NCI-H2196 treated with DMSO at 0.1 percent for 48 hours (cell line): ENCODE data around the gene POLN.
"Not testable (repeated sequence)": the region's sequence is repeated elsewhere in the genome, so short reads cannot be mapped to it uniquely, and the experiment has no call there.

ENCODE experiments used
- DNase-seq: peaks from one replicate; lab custom pipeline; 2025; ENCODE audit not compliant: unreplicated experiment; lab: John Stamatoyannopoulos, UW

Gene POLN

GRCh38 chr4:2275546-2276251 lies 33.8 kb upstream of the POLN start:
- no peak for DNase-seq

DNA sequence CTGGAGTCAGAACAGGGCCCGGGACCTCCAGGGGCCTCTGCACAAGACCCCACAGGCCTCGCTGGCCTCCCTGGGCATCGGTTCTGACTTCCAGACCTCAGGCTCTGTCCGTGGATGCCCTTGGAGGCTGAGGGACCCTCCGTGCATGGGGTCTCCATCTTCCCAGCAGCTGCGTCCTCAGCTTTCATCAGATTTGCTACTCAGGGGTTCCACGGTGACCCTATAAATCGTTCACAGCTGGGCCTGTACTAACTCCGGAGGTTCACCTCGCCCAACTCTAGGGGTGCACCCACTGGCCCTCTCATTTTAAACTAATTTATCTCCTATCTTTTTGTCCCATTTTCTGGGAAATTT lies 33.1 kb upstream of the POLN start:
- DNase-seq, result not testable (repeated sequence)

GRCh38 chr4:2274320-2275043 lies 32.6 kb upstream of the POLN start:
- DNase-seq, result no peak

GRCh38 chr4:2273657-2274319 lies 31.9 kb upstream of the POLN start:
- DNase-seq, result no peak

GRCh38 chr4:2273221-2273620 lies 31.3 kb upstream of the POLN start:
- DNase-seq, result no peak

DNA sequence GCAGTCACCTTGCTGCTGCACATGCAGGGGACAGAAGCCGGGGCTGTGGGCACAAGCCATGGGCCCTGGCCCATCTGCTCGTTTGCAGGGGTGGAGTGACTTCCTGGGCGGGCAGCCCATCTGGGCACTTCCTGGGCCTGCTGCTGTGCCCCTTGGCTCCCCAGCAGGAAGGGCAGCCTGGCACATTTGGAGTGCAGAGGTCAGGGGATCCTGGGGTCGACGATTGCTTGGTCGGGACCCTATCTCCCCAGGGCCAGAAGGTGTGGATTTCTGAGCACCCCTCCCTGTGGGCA lies 30.9 kb upstream of the POLN start:
- DNase-seq, result no peak

DNA sequence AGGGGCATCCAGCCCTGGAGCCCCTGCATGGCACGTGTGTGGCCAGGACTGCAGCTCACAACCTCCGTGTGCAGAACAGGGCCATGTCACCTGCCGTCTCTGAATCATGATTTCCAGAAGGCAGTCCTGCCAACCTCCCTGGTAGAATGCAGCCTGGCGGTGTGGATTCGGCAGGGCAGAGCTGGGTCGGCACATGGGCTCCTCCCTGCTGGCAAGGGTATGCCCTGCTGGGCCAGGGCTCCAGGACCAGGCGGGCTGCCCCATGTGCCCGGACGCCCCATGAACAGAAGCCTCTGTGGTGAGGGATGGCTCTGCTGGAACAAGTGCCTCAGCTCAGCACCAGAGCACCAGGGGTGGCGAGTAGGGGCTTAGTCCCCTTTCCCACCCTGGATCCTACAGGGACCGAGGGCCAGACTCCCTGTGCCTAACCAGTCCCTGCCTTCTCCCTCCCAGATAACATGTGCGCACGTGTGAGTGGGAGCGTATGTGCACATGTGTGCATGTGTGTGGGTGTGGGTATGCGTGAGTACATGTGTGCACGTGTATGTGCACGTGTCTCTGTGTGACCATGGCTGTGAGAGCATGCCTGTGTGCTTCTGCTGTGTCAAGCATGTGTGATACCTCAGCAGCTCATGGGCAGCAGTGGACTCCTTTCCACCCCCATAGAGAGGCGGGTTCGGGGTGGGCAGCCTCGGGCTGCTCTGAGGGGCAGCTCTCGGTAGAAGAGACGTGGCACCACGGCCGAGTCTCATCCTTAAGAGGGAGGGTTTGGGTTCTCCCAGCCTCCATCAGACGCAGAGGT lies 30.3 kb upstream of the POLN start:
- DNase-seq, result no peak

DNA sequence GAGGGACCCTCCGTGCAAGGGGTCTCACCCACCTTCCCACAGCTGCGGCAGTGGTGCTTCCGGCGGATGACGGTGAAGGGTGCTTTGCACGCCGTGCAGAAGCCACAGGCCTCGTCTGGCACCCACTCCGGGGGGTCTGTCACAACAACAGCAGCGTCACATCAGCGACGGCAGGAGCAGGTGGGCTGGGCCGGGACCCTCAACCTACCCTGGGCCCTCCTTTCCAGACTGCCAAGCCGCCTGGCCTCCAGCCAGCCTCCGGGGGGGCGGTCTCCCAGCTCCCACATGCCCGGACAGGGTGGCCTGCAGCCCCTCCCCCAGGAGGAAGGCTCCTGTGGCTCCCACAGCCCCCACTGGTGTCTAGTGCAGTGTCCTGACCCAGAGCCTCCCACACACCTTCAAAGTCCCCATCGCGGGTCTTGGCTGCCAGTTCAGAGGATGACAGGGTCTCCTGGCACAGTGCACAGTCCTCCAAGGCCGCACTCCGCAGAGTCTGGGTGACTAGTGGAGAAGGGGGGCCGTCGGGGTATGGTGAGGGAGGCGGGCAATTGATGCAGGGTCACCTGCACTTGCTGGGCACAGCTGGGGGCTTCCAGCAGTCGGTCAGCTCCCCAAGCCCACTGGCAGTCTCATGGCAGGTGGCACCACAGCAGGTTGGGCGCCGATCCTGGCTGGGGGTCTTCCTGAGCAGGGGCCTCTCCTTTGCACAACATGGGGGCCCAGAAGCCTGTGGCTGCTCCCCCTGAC lies 29.5 kb upstream of the POLN start:
- DNase-seq, result no peak

DNA sequence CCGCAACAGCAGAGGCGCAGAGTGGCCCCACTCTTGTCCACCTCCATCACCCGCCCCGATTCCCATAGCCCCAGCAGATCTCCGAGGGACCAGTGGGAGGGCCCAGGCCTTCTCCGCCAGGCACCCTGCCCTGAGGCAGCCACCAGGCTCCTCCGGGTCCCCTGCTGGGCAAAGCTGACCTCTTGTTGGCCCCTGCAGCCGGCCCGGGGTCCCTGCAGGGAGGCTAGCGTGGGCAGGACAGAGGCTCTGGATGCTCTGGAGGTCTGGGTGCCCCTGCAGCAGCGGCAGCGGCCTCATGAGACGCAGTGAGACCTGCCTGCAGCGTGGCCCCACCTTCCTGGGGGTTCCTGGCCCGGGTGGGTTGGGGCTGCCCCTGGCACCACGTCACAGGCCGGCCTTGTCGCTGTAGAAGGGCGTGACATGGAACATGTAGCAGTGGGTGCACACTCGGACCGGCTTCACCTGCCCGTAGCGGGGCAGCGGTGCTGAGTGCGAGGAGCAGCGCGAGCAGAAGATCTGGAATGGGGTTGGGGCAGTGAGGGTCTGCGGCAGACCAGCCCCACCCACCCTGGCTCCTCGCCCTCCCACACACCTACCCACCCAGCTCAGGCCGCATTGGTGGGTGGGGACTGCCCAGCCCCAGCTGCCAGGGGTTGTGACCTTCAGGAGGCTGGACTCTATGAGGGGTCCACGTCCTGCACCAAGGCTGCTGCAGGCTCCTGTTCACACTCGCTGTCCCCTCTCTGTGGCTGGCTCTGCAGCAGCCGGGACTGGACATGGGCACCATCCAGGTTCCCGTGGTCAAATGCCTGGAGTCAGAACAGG lies 28.6 kb upstream of the POLN start:
- no peak for DNase-seq

DNA sequence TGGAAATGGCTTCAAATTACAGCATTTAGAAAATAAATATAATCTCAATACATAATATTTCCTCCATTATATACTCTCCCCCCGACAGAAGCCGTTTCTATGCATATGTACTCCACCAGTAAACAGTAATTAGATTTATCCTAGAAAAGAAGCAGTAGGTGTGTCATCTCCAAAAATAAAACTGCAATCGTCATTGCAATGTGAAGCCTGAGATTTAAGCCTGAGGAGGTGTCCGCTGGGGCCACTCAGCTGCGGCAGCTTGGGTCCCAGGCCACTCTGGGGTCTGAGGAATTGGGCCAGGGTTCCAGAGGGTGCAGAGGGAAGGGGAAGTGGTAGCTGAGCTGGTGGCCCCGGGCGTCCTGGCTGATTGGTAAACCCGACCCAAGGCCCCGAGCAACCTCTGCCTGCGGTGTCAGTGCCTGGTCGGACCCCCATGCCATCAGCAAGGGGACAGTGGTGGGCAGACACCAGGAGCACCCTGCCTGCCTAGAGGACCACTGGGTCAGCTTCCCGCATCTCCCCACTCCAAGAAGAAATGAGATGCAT lies 27.8 kb upstream of the POLN start:
- no peak for DNase-seq

GRCh38 chr4:2269206-2269531 lies 27.2 kb upstream of the POLN start:
- DNase-seq, result no peak

DNA sequence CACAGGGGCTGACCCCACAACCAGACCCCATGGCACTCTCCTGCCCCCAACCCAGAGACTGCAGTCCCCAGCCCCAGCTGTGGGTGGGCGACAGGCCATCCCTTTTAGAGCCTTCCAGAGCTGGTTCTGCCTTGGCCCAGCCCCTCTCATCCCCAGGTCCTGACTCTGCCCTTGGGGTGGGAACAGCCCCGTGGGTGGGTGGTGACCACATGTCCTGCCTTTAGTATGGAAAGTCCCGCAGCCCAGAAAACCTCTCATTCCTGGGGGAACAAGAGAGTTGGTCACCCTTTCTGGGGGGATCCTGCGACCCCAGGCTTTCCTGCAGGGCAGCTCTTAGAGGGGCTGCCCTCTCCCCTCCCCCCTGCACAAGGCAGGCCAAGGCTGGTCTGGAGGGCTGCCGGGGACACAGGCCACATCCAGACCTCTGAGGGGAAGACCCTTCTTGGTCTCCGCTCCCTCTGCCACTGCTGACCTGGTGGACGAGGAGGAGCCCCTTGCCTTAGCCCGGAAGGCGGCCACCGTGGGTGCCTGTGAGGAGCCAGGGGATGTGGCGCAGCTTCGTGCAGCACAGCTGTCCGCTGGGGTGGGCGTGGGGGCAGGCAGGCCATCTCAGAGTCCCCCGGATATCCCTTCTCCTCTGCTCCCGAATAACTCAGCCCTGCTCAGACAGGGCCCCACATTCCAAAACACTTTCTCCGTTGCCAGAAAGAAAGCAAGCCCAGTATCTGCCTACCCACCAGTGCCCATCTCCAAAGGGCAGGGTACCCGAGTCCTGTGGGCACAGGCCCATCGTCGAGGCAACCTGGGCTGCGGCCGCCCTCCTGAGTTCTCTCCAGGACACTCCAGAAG lies 26.7 kb upstream of the POLN start:
- DNase-seq, result no peak

GRCh38 chr4:2267841-2268240 lies 25.9 kb upstream of the POLN start:
- no peak for DNase-seq

- DNase-seq, result no peak
Measured at GRCh38 chr4:2267320-2267811, 25.4 kb upstream of the POLN start.

DNA sequence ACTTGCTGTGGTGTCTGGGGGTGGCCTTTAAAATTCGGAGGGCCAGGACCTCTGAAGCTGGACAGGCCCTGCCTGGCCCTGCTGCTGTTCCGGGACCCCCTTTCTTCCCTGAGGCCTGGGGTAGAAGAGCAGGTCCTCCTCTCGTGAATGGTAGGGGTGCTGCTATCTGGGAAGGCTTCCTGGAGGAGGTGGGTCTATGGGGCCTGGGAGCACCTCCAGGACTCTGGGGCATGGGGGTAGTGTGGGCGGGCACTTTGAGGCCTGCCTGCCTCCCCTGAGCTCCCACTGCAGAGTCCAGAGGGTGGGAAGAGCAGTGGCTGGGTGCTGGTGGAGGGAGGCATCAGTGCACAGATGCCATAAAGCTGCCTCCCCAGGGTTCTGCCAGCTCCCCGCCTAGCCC lies 24.9 kb upstream of the POLN start:
- DNase-seq, result no peak

DNA sequence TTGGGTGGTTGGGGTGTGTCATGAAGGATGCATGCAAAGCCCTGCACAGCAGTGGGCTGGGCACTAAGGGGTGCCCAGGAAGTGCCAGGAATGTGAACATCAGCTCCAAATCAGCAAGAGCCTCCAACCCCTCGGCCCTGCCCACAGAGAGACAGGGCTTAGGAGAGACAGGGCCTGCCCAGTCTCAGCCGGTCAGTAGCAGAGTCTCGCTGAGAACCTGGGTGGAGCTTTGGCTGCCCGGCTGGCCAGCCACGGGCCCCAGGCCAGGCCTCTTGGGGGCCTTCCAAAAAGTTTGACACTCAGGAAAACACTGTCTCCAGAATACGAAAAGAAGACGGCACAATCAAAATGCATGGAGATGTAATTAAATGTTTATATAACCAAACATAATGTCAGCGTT lies 24.3 kb upstream of the POLN start:
- no peak for DNase-seq

- DNase-seq, result no peak
Measured at GRCh38 chr4:2265113-2266110, 23.5 kb upstream of the POLN start.
